PC-3 (cell line): ENCODE results near the gene FOSB. TPM values are rescaled to one million over a fixed set of nuclear protein-coding genes. Genes with fewer than 3 reads are reported as not detected.

Source experiments
- ATAC-seq: fragments of 200-7000 bp; cut with Tn5 transposase; 2 replicates; pipeline ENCODE4 v1.9.1; 2020; ENCODE audit warnings: mild to moderate bottlenecking, moderate library complexity
- BruUV-seq: library from RNA; stranded (reverse); fragments of 400-500 nt; replicated peaks from 2 replicates; lab custom pipeline; 2021; lab: Mats Ljungman, UMichigan
- CTCF ChIA-PET: fragments of 300-600 bp; sonication (Branson Sonifier 250); formaldehyde crosslinking; loops from one replicate; lab custom pipeline; 2022; ENCODE audit warnings: antibody characterized with exemption; lab: Charles Lee
- POLR2A ChIA-PET: fragments of 300-600 bp; sonication (Branson Sonifier 250); formaldehyde crosslinking; loops from one replicate; lab custom pipeline; 2022; ENCODE audit warnings: antibody characterized with exemption; ENCODE audit not compliant: unreplicated experiment; lab: Charles Lee
- DNase-seq: peaks from one replicate; pipeline ENCODE4 v3.0.0-alpha.2; 2015
- H2AFZ ChIP-seq: fragments of 300-600 bp; sonication (generic); 2 replicates; pipeline ENCODE4 v1.6.0; 2016; ENCODE audit warnings: antibody characterized with exemption, low read length
- H3F3A ChIP-seq: fragments of 300-600 bp; sonication (generic); one replicate; pipeline ENCODE4 v1.6.0; 2017; ENCODE audit warnings: antibody characterized with exemption, low read length, control low read depth, mild to moderate bottlenecking; ENCODE audit not compliant: unreplicated experiment
- H3K27ac ChIP-seq: fragments of 300-600 bp; sonication (generic); 2 replicates; pipeline ENCODE4 v1.5.1; 2016; ENCODE audit warnings: mild to moderate bottlenecking, low read length
- H3K27me3 ChIP-seq: fragments of 300-600 bp; sonication (generic); 2 replicates; pipeline ENCODE4 v1.6.1; 2016; ENCODE audit warnings: low read length, mixed read lengths
- H3K36me3 ChIP-seq: fragments of 300-600 bp; sonication (generic); 2 replicates; pipeline ENCODE4 v1.6.1; 2016; ENCODE audit warnings: low read depth, mixed run types, low read length, mixed read lengths
- H3K4me1 ChIP-seq: fragments of 300-600 bp; sonication (generic); 2 replicates; pipeline ENCODE4 v1.5.1; 2016; ENCODE audit warnings: low read length; ENCODE audit not compliant: insufficient read depth
- H3K4me2 ChIP-seq: fragments of 300-600 bp; sonication (generic); 2 replicates; pipeline ENCODE4 v1.6.0; 2016; ENCODE audit warnings: low read length
- H3K4me3 ChIP-seq: fragments of 300-600 bp; sonication (generic); 2 replicates; pipeline ENCODE4 v1.5.1; 2016; ENCODE audit warnings: mild to moderate bottlenecking, low read length, mixed read lengths
- H3K79me2 ChIP-seq: fragments of 300-600 bp; sonication (generic); 2 replicates; pipeline ENCODE4 v1.6.1; 2017; ENCODE audit warnings: low read length, mixed read lengths
- H3K9ac ChIP-seq: fragments of 300-600 bp; sonication (generic); 2 replicates; pipeline ENCODE4 v1.6.0; 2016; ENCODE audit warnings: mild to moderate bottlenecking, low read length
- H3K9me2 ChIP-seq: fragments of 300-600 bp; sonication (generic); replicated peaks from 2 replicates; pipeline ENCODE4 v1.6.1; 2016; ENCODE audit warnings: mixed run types, low read length, mixed read lengths
- H3K9me3 ChIP-seq: fragments of 300-600 bp; sonication (generic); 2 replicates; pipeline ENCODE4 v1.6.1; 2016; ENCODE audit warnings: low read length, mixed read lengths
- H4K20me1 ChIP-seq: fragments of 300-600 bp; sonication (generic); 2 replicates; pipeline ENCODE4 v1.6.1; 2016; ENCODE audit warnings: low read length, mixed read lengths
- EZH2 ChIP-seq: fragments of 300-600 bp; sonication (generic); IDR thresholded peaks from one replicate; pipeline ENCODE4 v1.6.1; 2017; ENCODE audit warnings: antibody characterized with exemption, mild to moderate bottlenecking, low read length; ENCODE audit not compliant: unreplicated experiment
- EZH2phosphoT487 ChIP-seq: fragments of 300-600 bp; sonication (generic); IDR thresholded peaks from 2 replicates; pipeline ENCODE4 v1.6.1; 2018; ENCODE audit warnings: mild to moderate bottlenecking, antibody characterized with exemption, low read length, borderline replicate concordance
- intact Hi-C: fragments of 100-400 bp; cut with micrococcal nuclease; formaldehyde crosslinking; loops from 2 replicates; pipeline ENCODE4 v1.9.0; 2023
- total RNA-seq: library from RNA; depleted of rRNA; stranded (reverse); fragments of >200 nt; gene quantifications from 2 replicates; pipeline ENCODE4 v1.2.3, GENCODE V29; 2014
- TF ChIP-seq, protein P1 (sequence below): fragments of 300-600 bp; sonication (generic); conservative IDR thresholded peaks from 2 replicates; pipeline ENCODE4 v1.5.1; 2017; ENCODE audit warnings: antibody characterized with exemption, low read depth, mild to moderate bottlenecking, low read length

Gene FOSB
- total RNA-seq, 1 experiment from 2014 or later = 35.8 TPM

DNA sequence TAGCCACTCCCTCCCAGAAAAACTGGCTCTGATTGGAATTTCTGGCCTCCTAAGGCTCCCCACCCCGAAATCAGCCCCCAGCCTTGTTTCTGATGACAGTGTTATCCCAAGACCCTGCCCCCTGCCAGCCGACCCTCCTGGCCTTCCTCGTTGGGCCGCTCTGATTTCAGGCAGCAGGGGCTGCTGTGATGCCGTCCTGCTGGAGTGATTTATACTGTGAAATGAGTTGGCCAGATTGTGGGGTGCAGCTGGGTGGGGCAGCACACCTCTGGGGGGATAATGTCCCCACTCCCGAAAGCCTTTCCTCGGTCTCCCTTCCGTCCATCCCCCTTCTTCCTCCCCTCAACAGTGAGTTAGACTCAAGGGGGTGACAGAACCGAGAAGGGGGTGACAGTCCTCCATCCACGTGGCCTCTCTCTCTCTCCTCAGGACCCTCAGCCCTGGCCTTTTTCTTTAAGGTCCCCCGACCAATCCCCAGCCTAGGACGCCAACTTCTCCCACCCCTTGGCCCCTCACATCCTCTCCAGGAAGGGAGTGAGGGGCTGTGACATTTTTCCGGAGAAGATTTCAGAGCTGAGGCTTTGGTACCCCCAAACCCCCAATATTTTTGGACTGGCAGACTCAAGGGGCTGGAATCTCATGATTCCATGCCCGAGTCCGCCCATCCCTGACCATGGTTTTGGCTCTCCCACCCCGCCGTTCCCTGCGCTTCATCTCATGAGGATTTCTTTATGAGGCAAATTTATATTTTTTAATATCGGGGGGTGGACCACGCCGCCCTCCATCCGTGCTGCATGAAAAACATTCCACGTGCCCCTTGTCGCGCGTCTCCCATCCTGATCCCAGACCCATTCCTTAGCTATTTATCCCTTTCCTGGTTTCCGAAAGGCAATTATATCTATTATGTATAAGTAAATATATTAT lies 6.1 kb downstream of the FOSB start:
- Histone ChIP-seq H3K9ac (no peak overlapping the region), H3F3A (no peaks in the 10 kb centered on the region), H3K27me3 (no peaks in the 10 kb centered on the region), H3K9me3 (no peaks in the 10 kb centered on the region), H3K9me2 (no peaks in the 10 kb centered on the region), H3K27ac (no peak overlapping the region), H2AFZ (no peak overlapping the region), H3K4me2 (no peak overlapping the region), H3K36me3 (no peaks in the 10 kb centered on the region), H3K4me1 (peaks cover 11% of the 10 kb centered on the region), H3K79me2 (peaks cover 7% of the 10 kb centered on the region; the same call in 1 of the 2 replicates), H4K20me1 (peaks cover 24% of the 10 kb centered on the region), H3K4me3 (no peak overlapping the region)
- intact Hi-C loops = no loop called here
- ATAC-seq (no peak), DNase-seq (no peak)
- TF ChIP-seq, protein P1, sequence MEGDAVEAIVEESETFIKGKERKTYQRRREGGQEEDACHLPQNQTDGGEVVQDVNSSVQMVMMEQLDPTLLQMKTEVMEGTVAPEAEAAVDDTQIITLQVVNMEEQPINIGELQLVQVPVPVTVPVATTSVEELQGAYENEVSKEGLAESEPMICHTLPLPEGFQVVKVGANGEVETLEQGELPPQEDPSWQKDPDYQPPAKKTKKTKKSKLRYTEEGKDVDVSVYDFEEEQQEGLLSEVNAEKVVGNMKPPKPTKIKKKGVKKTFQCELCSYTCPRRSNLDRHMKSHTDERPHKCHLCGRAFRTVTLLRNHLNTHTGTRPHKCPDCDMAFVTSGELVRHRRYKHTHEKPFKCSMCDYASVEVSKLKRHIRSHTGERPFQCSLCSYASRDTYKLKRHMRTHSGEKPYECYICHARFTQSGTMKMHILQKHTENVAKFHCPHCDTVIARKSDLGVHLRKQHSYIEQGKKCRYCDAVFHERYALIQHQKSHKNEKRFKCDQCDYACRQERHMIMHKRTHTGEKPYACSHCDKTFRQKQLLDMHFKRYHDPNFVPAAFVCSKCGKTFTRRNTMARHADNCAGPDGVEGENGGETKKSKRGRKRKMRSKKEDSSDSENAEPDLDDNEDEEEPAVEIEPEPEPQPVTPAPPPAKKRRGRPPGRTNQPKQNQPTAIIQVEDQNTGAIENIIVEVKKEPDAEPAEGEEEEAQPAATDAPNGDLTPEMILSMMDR = no peak
- TF ChIP-seq EZH2phosphoT487 (no peak), EZH2 (no peak)
- ChIA-PET CTCF (interaction anchor here (0.6 kb wide), 1 partner anchor 90 kb away, joined by 3 read pairs; no protein-coding TSS in a partner anchor), POLR2A (interaction anchor here (0.7 kb wide), 1 partner anchor 22 kb away, joined by 4 read pairs; no protein-coding TSS in a partner anchor)
- no TSS peak for BruUV-seq

DNA sequence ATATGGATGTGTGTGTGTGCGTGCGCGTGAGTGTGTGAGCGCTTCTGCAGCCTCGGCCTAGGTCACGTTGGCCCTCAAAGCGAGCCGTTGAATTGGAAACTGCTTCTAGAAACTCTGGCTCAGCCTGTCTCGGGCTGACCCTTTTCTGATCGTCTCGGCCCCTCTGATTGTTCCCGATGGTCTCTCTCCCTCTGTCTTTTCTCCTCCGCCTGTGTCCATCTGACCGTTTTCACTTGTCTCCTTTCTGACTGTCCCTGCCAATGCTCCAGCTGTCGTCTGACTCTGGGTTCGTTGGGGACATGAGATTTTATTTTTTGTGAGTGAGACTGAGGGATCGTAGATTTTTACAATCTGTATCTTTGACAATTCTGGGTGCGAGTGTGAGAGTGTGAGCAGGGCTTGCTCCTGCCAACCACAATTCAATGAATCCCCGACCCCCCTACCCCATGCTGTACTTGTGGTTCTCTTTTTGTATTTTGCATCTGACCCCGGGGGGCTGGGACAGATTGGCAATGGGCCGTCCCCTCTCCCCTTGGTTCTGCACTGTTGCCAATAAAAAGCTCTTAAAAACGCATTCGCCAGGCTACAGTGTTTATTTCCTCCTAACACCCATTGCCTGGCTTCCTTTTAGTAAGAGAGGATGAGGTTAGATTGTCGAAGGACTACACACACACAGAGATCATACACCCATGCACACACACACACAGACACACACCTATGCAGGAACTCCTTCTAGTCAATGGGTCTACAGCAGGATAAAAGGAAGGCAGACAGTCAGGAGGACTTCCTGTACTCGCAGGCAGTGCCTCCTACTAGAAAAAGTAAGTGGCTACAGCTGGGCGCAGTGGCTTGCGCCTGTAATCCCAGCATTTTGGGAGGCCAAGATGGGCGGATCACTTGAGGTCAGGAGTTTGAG lies 7.1 kb downstream of the FOSB start:
- H4K20me1 ChIP-seq = peaks cover 22% of the 10 kb centered on the region
- POLR2A ChIA-PET = no interaction called here
- no peak for TF ChIP-seq EZH2
- TF ChIP-seq EZH2phosphoT487 = no peak
- TF ChIP-seq, protein P1 = no peak

More for the DNA sequence above, 7.1 kb downstream of the FOSB start:
- H3F3A ChIP-seq = no peaks in the 10 kb centered on the region
- no peaks in the 10 kb centered on the region for H3K9me3 ChIP-seq
- H3K9me2 ChIP-seq = no peaks in the 10 kb centered on the region
- ATAC-seq (no peak), DNase-seq (no peak)
- H3K36me3 ChIP-seq = no peaks in the 10 kb centered on the region
- CTCF ChIA-PET = interaction anchor here (0.7 kb wide), 1 partner anchor 83 kb away, joined by 4 read pairs; no protein-coding TSS in a partner anchor
- no peak overlapping the region for H2AFZ ChIP-seq
- H3K27ac ChIP-seq = no peak overlapping the region
- peaks cover 7% of the 10 kb centered on the region; the same call in 1 of the 2 replicates for H3K79me2 ChIP-seq
- BruUV-seq = no TSS peak
- peaks cover 10% of the 10 kb centered on the region for H3K4me1 ChIP-seq
- no peaks in the 10 kb centered on the region for H3K27me3 ChIP-seq
- no peak overlapping the region for H3K4me2 ChIP-seq
- intact Hi-C loops = no loop called here
- H3K4me3 ChIP-seq = no peak overlapping the region
- no peak overlapping the region for H3K9ac ChIP-seq
